MM.1S (cell line): ENCODE data around the gene SYNCRIP.

Experiments used
- DNase-seq: peaks from one replicate; pipeline ENCODE4 v3.0.0-alpha.2; 2015
- H2AFZ ChIP-seq: fragments of 300-600 bp; sonication (generic); 2 replicates; pipeline ENCODE4 v1.6.0; 2016; ENCODE audit warnings: antibody characterized with exemption, low read length
- H3F3A ChIP-seq: fragments of 300-600 bp; sonication (generic); 2 replicates; pipeline ENCODE4 v1.6.1; 2016; ENCODE audit warnings: mild to moderate bottlenecking, antibody characterized with exemption, low read length, moderate library complexity, mixed read lengths; ENCODE audit not compliant: insufficient read depth
- H3K27ac ChIP-seq: fragments of 300-600 bp; sonication (generic); 2 replicates; pipeline ENCODE4 v1.5.1; 2016; ENCODE audit warnings: mild to moderate bottlenecking, low read length
- H3K27me3 ChIP-seq: fragments of 300-600 bp; sonication (generic); replicated peaks from 2 replicates; pipeline ENCODE4 v1.6.0; 2016; ENCODE audit warnings: low read length; ENCODE audit not compliant: insufficient read depth
- H3K36me3 ChIP-seq: fragments of 300-600 bp; sonication (generic); replicated peaks from 2 replicates; pipeline ENCODE4 v1.6.1; 2016; ENCODE audit warnings: mild to moderate bottlenecking, low read length, mixed read lengths; ENCODE audit not compliant: insufficient read depth
- H3K4me1 ChIP-seq: fragments of 300-600 bp; sonication (generic); 2 replicates; pipeline ENCODE4 v1.6.1; 2016; ENCODE audit warnings: low read length, mixed read lengths
- H3K4me2 ChIP-seq: fragments of 300-600 bp; sonication (generic); 2 replicates; pipeline ENCODE4 v1.6.0; 2016; ENCODE audit warnings: low read depth, low read length
- H3K4me3 ChIP-seq: fragments of 300-600 bp; sonication (generic); 2 replicates; pipeline ENCODE4 v1.5.1; 2016; ENCODE audit warnings: low read length, mixed read lengths
- H3K79me2 ChIP-seq: fragments of 300-600 bp; sonication (generic); 2 replicates; pipeline ENCODE4 v1.6.1; 2016; ENCODE audit warnings: mixed run types, low read length, mixed read lengths
- H3K9ac ChIP-seq: fragments of 300-600 bp; sonication (generic); 2 replicates; pipeline ENCODE4 v1.6.1; 2016; ENCODE audit warnings: low read length, mixed read lengths
- H3K9me2 ChIP-seq: fragments of 300-600 bp; sonication (generic); replicated peaks from 2 replicates; pipeline ENCODE4 v1.6.1; 2016; ENCODE audit warnings: mild to moderate bottlenecking, low read length, mixed read lengths; ENCODE audit not compliant: insufficient read depth
- H3K9me3 ChIP-seq: fragments of 300-600 bp; sonication (generic); replicated peaks from 2 replicates; pipeline ENCODE4 v1.6.1; 2016; ENCODE audit warnings: mild to moderate bottlenecking, low read length, mixed read lengths; ENCODE audit not compliant: insufficient read depth
- H4K20me1 ChIP-seq: fragments of 300-600 bp; sonication (generic); 2 replicates; pipeline ENCODE4 v1.6.1; 2016; ENCODE audit warnings: mild to moderate bottlenecking, low read length, moderate library complexity, mixed read lengths; ENCODE audit not compliant: insufficient read depth
- CTCF ChIP-seq: fragments of 300-600 bp; sonication (generic); IDR thresholded peaks from 2 replicates; pipeline ENCODE4 v1.5.1; 2016; ENCODE audit warnings: antibody characterized with exemption, low read length, mixed read lengths
- EZH2 ChIP-seq: fragments of 300-600 bp; sonication (generic); optimal IDR thresholded peaks from 2 replicates; pipeline ENCODE3; 2017; ENCODE audit warnings: low read depth, mild to moderate bottlenecking, antibody characterized with exemption, low read length, mixed read lengths
- EZH2phosphoT487 ChIP-seq: fragments of 300-600 bp; sonication (generic); IDR thresholded peaks from 2 replicates; pipeline ENCODE4 v1.6.1; 2018; ENCODE audit warnings: antibody characterized with exemption, low read length

The SYNCRIP gene

GRCh38 chr6:85576476-85576875, 66.2 kb downstream of the SYNCRIP start:
- Histone ChIP-seq H3F3A (no peaks in the 10 kb centered on the region), H3K4me3 (no peak overlapping the region), H4K20me1 (no peaks in the 10 kb centered on the region), H2AFZ (no peak overlapping the region), H3K27me3 (no peaks in the 10 kb centered on the region), H3K27ac (no peak overlapping the region), H3K9me3 (no peaks in the 10 kb centered on the region), H3K79me2 (peaks cover 46% of the 10 kb centered on the region), H3K4me1 (no peaks in the 10 kb centered on the region), H3K4me2 (no peak overlapping the region), H3K36me3 (no peaks in the 10 kb centered on the region; the same call in 1 of the 2 replicates), H3K9ac (no peak overlapping the region), H3K9me2 (no peaks in the 10 kb centered on the region)
- DNase-seq, result no peak
- TF ChIP-seq EZH2phosphoT487 (no peak), EZH2 (no peak), CTCF (no peak)

- no peaks in the 10 kb centered on the region for H3K27me3 ChIP-seq
- no peak overlapping the region for H3K27ac ChIP-seq
- H3K4me2 ChIP-seq, result no peak overlapping the region
- DNase-seq, result no peak
- H3K9me2 ChIP-seq, result no peaks in the 10 kb centered on the region
- H3K4me1 ChIP-seq, result no peaks in the 10 kb centered on the region
- H3F3A ChIP-seq, result no peaks in the 10 kb centered on the region
- no peak overlapping the region for H3K9ac ChIP-seq
- TF ChIP-seq EZH2, result no peak
- TF ChIP-seq CTCF, result no peak
- no peak for TF ChIP-seq EZH2phosphoT487
- no peak overlapping the region for H3K4me3 ChIP-seq
- H2AFZ ChIP-seq, result no peak overlapping the region
- H3K9me3 ChIP-seq, result no peaks in the 10 kb centered on the region
- no peaks in the 10 kb centered on the region; the same call in 1 of the 2 replicates for H3K36me3 ChIP-seq
- H4K20me1 ChIP-seq, result no peaks in the 10 kb centered on the region
- peaks cover 32% of the 10 kb centered on the region for H3K79me2 ChIP-seq
Observed at GRCh38 chr6:85574932-85575598, 67.6 kb downstream of the SYNCRIP start.

GRCh38 chr6:85569323-85569722, 73.4 kb downstream of the SYNCRIP start:
- H3K4me3 ChIP-seq, result no peak overlapping the region
- no peak overlapping the region for H3K9ac ChIP-seq
- no peaks in the 10 kb centered on the region for H3K9me3 ChIP-seq
- no peaks in the 10 kb centered on the region for H3F3A ChIP-seq
- H3K27ac ChIP-seq, result no peak overlapping the region
- no peaks in the 10 kb centered on the region for H3K9me2 ChIP-seq
- no peak overlapping the region for H3K4me2 ChIP-seq
- no peak for DNase-seq
- H4K20me1 ChIP-seq, result no peaks in the 10 kb centered on the region
- TF ChIP-seq EZH2phosphoT487 (no peak), CTCF (no peak), EZH2 (no peak)
- H3K36me3 ChIP-seq, result no peaks in the 10 kb centered on the region; the same call in 1 of the 2 replicates
- no peaks in the 10 kb centered on the region for H3K27me3 ChIP-seq
- H2AFZ ChIP-seq, result no peak overlapping the region
- H3K4me1 ChIP-seq, result 0 out of 2 replicates have a peak, but pooled peaks cover 5% of the 10 kb centered on the region
- 0 out of 2 replicates have a peak, but pooled peaks cover 3% of the 10 kb centered on the region for H3K79me2 ChIP-seq
